ENCODE results near the gene C19orf85.

- TF ChIP-seq CTCF (conservative IDR thresholded peaks at IDR 0.05 in 1 of 2, IDR thresholded peaks at IDR 0.05 in 1 of 2; ENCODE audit: low read depth in 1 of 2, low read length in 2 of 2) (no peak), EZH2 (IDR thresholded peaks at IDR 0.05; ENCODE audit: low read length, missing control alignments) (no peak)
These were observed 33.8 kb upstream of the C19orf85 start for GRCh38 chr19:55498246-55498840.

Measured in fibroblast of lung (primary cell).